Measurements from ENCODE around the gene PALLD. TPM values are rescaled to one million over a fixed set of nuclear protein-coding genes. Genes with fewer than 3 reads are reported as not detected.

The PALLD gene
- total and polyA plus RNA-seq, 2 of the 13 experiments (the other 11 are each of a cell fraction or from before 2014, with no cell fraction given) = 0.50 to 1.5 TPM

DNA sequence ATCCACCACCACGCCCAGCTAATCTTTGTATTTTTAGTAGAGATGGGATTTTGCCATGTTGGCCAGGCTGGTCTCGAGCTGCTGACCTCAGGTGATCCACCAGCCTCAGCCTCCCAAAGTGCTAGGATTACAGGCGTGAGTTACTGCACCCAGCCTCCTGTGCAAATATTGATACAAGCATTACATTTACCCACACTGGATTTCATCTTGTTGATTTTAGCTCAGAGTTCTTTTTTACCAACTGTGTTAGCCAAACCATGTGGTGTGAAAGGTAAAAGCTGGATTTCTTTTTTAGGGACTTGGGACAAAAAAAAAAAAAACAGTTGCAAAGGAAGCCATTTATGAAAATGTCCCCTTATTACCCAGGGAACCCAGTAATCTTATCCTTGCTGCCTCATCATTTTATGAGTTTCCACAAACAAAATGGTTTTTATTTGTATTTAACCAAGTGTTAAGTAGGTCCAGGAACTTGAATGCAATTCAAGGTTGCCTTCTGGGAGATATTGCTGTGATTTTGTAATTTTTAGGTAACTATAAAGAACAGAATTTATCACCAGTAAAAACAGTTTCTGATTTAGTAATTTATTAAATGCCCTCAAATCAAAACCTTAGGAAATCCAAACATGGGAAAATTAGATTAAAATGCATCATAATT lies 202.5 kb downstream of the PALLD start (continued):
- TF ChIP-seq, protein P1, sequence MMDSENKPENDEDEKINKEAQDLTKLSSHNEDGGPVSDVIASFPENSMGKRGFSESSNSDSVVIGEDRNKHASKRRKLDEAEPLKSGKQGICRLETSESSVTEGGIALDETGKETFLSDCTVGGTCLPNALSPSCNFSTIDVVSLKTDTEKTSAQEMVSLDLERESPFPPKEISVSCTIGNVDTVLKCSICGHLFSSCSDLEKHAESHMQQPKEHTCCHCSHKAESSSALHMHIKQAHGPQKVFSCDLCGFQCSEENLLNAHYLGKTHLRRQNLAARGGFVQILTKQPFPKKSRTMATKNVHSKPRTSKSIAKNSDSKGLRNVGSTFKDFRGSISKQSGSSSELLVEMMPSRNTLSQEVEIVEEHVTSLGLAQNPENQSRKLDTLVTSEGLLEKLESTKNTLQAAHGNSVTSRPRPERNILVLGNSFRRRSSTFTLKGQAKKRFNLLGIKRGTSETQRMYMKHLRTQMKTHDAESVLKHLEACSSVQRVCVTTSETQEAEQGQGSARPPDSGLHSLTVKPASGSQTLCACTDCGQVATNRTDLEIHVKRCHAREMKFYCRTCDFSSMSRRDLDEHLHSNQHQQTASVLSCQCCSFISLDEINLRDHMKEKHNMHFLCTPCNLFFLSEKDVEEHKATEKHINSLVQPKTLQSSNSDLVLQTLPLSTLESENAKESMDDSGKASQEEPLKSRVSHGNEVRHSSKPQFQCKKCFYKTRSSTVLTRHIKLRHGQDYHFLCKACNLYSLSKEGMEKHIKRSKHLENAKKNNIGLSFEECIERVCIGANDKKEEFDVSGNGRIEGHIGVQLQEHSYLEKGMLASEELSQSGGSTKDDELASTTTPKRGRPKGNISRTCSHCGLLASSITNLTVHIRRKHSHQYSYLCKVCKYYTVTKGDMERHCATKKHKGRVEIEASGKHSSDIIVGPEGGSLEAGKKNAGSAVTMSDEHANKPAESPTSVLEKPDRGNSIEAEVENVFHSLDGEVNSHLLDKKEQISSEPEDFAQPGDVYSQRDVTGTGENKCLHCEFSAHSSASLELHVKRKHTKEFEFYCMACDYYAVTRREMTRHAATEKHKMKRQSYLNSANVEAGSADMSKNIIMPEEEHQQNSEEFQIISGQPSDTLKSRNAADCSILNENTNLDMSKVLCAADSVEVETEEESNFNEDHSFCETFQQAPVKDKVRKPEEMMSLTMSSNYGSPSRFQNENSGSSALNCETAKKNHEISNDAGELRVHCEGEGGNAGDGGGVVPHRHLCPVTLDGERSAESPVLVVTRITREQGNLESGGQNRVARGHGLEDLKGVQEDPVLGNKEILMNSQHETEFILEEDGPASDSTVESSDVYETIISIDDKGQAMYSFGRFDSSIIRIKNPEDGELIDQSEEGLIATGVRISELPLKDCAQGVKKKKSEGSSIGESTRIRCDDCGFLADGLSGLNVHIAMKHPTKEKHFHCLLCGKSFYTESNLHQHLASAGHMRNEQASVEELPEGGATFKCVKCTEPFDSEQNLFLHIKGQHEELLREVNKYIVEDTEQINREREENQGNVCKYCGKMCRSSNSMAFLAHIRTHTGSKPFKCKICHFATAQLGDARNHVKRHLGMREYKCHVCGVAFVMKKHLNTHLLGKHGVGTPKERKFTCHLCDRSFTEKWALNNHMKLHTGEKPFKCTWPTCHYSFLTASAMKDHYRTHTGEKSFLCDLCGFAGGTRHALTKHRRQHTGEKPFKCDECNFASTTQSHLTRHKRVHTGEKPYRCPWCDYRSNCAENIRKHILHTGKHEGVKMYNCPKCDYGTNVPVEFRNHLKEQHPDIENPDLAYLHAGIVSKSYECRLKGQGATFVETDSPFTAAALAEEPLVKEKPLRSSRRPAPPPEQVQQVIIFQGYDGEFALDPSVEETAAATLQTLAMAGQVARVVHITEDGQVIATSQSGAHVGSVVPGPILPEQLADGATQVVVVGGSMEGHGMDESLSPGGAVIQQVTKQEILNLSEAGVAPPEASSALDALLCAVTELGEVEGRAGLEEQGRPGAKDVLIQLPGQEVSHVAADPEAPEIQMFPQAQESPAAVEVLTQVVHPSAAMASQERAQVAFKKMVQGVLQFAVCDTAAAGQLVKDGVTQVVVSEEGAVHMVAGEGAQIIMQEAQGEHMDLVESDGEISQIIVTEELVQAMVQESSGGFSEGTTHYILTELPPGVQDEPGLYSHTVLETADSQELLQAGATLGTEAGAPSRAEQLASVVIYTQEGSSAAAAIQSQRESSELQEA (CRISPR knock-in tag; IDR thresholded peaks at IDR 0.05; ENCODE audit: not compliant biosample characterization) = no peak
- TF ChIP-seq CBFB (CRISPR knock-in tag; IDR thresholded peaks at IDR 0.05) = no peak
- TF ChIP-seq, protein P2, sequence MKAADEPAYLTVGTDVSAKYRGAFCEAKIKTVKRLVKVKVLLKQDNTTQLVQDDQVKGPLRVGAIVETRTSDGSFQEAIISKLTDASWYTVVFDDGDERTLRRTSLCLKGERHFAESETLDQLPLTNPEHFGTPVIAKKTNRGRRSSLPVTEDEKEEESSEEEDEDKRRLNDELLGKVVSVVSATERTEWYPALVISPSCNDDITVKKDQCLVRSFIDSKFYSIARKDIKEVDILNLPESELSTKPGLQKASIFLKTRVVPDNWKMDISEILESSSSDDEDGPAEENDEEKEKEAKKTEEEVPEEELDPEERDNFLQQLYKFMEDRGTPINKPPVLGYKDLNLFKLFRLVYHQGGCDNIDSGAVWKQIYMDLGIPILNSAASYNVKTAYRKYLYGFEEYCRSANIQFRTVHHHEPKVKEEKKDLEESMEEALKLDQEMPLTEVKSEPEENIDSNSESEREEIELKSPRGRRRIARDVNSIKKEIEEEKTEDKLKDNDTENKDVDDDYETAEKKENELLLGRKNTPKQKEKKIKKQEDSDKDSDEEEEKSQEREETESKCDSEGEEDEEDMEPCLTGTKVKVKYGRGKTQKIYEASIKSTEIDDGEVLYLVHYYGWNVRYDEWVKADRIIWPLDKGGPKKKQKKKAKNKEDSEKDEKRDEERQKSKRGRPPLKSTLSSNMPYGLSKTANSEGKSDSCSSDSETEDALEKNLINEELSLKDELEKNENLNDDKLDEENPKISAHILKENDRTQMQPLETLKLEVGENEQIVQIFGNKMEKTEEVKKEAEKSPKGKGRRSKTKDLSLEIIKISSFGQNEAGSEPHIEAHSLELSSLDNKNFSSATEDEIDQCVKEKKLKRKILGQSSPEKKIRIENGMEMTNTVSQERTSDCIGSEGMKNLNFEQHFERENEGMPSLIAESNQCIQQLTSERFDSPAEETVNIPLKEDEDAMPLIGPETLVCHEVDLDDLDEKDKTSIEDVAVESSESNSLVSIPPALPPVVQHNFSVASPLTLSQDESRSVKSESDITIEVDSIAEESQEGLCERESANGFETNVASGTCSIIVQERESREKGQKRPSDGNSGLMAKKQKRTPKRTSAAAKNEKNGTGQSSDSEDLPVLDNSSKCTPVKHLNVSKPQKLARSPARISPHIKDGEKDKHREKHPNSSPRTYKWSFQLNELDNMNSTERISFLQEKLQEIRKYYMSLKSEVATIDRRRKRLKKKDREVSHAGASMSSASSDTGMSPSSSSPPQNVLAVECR (CRISPR knock-in tag; IDR thresholded peaks at IDR 0.05; ENCODE audit: borderline replicate concordance) = no peak
- no peak for TF ChIP-seq STAT5B (CRISPR knock-in tag; IDR thresholded peaks at IDR 0.05)
- TF ChIP-seq, protein P3, sequence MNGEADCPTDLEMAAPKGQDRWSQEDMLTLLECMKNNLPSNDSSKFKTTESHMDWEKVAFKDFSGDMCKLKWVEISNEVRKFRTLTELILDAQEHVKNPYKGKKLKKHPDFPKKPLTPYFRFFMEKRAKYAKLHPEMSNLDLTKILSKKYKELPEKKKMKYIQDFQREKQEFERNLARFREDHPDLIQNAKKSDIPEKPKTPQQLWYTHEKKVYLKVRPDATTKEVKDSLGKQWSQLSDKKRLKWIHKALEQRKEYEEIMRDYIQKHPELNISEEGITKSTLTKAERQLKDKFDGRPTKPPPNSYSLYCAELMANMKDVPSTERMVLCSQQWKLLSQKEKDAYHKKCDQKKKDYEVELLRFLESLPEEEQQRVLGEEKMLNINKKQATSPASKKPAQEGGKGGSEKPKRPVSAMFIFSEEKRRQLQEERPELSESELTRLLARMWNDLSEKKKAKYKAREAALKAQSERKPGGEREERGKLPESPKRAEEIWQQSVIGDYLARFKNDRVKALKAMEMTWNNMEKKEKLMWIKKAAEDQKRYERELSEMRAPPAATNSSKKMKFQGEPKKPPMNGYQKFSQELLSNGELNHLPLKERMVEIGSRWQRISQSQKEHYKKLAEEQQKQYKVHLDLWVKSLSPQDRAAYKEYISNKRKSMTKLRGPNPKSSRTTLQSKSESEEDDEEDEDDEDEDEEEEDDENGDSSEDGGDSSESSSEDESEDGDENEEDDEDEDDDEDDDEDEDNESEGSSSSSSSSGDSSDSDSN (CRISPR knock-in tag; IDR thresholded peaks at IDR 0.05) = no peak
- TF ChIP-seq KDM5B (CRISPR knock-in tag; IDR thresholded peaks at IDR 0.05; ENCODE audit: borderline replicate concordance) = no peak
- no peak for TF ChIP-seq ZBTB8A (CRISPR knock-in tag; IDR thresholded peaks at IDR 0.05; ENCODE audit: borderline replicate concordance, low read depth)
- TF ChIP-seq, protein P4, sequence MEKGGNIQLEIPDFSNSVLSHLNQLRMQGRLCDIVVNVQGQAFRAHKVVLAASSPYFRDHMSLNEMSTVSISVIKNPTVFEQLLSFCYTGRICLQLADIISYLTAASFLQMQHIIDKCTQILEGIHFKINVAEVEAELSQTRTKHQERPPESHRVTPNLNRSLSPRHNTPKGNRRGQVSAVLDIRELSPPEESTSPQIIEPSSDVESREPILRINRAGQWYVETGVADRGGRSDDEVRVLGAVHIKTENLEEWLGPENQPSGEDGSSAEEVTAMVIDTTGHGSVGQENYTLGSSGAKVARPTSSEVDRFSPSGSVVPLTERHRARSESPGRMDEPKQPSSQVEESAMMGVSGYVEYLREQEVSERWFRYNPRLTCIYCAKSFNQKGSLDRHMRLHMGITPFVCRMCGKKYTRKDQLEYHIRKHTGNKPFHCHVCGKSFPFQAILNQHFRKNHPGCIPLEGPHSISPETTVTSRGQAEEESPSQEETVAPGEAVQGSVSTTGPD (CRISPR knock-in tag; IDR thresholded peaks at IDR 0.05) = no peak
- no peak for TF ChIP-seq ZNF605 (CRISPR knock-in tag; IDR thresholded peaks at IDR 0.05)
- no peak for TF ChIP-seq NR3C1 (CRISPR knock-in tag; IDR thresholded peaks at IDR 0.05)
- TF ChIP-seq ZNF292 (CRISPR knock-in tag; IDR thresholded peaks at IDR 0.05; ENCODE audit: borderline replicate concordance, low read depth) = no peak
- no peak for TF ChIP-seq ZNF550 (CRISPR knock-in tag; IDR thresholded peaks at IDR 0.05; ENCODE audit: borderline replicate concordance)
